RCC 7860 (cell line): ENCODE results near the gene GZMM.
A peak's percentile ranks its signal among the peaks of the same experiment; 100 is the strongest.

Experiments
- DNase-seq: peaks from one replicate; pipeline ENCODE4 v3.0.0-alpha.2; 2015; ENCODE audit warnings: low spot score
- FAIRE-seq: peaks from 2 replicates; lab custom pipeline; 2012; peaks lifted over from hg19 to GRCh38; lab: Jason Lieb, UNC

GZMM gene

DNA sequence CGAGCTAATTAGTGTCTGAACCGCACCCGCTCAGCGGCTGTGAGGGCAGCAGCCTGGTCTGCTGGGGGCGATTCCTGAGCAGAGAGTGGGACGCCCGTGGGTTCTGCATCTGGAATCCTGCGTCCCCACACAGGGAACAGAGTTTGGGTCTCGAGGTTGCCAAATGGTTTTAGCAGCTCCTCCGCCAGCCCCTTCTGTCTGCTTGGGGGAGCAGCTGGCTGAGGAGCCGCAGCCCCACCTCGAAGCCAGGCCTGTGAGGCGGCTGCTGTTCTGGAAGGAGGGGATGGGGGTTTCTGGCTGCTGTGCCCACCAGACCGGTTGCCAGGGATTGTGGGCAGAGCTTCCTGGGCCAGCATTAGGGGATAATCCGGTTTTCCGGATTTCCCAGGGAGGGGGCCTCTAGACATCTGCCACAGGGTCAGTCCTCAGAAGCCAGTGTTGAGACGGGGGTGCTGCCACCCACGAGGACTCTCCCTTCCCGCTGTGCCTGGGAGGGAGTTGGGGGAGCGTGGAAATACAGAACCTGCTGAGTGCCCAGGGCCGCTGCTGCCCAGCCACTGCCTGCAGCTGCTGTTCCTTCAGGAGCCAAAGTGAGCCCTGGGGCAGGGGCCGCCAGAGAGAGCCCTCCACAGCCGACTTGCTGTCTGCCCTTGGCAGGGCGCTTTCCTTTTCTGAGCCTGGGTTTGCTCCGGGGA, 10.3 kb upstream of the GZMM start:
- no peak for FAIRE-seq
- DNase-seq = no peak

DNA sequence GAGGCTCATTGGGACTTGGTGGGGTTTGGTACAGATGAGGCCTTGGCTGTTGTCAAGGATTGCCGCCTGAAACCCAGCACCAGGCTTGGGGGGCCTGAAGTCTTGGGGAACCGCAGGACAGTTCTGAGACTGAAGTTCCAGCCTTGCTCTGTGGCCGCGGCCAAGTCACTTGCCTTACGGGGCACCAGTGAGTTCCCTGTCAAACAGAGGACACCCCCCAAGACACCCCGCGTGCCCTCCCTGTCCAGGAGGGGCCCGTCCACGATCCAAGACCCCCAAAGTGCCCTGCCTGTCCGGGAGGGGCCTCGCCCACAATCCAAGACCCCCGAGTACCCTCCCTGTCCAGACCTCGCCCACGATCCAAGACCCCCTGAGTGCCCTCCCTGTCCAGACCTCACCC, 9.8 kb upstream of the GZMM start:
- no peak for DNase-seq
- FAIRE-seq = no peak

DNA sequence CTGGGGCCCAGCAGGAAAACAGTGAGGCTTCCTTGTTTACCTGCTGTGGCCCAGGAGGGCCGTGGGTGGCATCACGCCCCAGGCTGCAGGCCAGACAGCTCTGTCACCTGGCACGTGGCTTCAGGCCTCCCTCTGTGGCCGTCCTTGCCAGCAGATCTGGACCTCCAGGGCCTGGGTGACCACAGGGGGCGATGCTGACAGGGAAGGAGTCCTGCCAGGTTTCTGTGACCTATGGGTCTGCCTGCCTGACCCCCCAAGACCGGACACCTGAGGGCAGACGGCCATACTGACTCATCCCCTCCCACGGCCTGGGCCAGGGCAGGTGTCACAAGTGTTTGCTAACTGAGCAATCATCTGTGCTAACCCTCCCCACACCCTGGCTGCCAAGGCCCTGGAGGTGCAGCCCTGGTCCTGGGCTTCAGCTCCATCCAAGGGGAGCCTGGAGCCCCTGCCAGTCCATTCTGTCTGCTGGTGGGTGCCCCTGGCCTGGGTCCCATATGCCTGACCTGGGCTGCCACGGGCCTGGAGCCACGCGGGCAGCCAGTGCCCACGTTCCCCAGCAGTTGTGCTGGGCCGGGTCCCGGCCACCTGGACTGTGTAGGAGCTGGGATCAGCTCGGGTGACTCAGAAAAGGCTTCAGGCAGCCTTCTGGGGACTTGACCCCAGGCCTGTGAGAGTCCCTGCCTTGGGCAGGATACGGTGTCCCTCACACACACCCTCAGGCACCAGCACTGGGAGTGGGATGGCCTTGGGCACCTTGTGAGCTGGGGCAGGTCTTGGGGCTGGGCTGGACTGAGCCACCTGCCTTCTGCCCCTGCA, 8.6 kb upstream of the GZMM start:
- DNase-seq = peak; percentile 67
- no peak for FAIRE-seq

DNA sequence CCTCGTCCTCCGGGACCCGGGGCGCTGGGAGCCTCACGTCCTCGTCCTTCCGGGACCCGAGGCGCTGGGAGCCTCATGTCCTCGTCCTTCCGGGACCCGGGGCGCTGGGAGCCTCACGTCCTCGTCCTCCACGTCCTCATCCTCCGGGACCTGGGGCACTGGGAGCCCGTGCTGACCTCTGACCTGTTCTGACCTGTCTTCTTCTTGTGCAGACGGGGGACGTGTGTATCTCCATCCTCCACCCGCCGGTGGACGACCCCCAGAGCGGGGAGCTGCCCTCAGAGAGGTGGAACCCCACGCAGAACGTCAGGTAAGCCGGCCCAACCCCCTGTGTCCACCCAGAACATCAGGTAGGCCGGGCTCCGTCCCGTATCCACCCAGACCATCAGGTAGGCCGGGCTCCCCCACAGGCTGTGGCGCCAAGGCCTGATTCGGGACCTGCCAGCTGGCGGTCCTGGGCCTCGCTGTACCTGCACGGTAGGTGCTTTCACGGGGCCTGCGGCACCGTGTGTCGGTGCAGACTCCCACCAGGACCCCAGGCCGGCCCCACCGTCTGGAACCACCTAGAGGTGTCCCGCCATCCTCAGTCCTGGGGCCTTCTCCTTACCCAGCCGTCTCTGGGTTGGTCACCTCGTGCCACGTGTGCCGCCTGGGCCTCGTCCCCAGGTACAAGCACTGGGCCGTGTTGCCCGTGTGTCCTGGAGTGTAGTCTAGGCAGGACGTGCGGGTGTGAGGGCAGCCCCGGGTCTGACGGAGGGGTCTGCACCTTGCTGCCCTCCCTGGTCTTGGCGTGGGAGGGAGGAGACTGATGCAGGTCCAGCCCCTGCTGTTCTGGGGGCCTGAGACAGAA, 7.6 kb upstream of the GZMM start:
- no peak for FAIRE-seq
- DNase-seq = no peak

DNA sequence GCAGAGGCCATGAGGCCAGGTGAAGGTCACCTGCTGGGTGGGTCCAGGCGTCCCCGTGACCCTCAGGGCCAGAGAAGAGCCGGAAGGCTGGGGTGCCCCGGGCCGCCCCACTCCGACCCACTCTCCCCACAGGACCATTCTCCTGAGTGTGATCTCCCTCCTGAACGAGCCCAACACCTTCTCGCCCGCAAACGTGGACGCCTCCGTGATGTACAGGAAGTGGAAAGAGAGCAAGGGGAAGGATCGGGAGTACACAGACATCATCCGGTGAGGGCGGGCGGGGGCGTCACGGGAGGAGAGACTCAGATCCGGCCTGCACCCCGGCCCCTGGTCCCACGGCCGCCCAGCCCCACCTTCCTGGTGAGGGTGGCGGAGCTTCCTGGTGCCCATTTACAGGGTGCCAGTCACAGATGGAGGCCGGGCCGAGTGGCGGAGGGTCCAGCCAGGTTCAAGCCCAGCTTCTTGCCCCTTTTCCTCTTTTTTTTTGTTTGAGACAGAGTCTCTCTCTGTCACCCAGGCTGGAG, 6.9 kb upstream of the GZMM start:
- DNase-seq (no peak), FAIRE-seq (no peak)

DNA sequence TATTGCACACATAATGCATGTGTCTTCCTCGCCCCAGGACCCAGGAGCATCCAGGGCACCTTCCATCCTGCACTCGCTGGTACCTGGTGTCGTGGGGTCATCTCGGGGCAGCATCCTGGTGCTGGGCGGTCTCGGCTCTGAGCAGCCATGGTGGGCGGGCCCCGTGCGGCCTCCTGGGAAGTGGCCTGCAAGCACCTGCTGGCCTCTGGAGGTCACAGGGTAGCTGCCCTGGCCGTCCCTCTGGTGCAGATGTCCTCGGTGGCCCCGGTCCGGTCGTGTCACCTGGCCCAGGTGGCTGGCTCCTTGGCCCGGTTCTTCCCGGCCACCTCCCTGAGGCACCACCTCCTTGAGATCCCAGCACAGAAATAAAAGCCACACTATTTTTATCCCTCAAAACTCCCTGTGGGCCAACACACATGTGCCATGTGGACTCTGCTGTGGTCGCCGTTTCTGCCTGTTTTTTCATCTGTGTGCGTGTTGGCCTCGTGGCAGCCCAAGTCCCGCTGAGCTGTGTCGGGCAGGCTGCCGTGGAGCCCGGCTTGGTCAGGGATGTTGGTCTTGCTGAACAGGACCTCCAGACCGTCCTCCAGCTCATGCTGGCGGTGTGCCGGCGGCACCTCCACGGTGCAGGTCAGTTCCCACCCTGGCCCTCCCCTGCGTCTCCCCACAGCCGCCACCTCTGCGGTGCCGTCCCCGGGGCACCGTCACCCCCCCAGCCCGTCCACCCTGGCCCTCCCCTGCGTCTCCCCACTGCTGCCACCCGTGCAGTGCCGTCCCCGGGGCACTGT, 5.0 kb upstream of the GZMM start:
- no peak for DNase-seq
- FAIRE-seq = no peak

DNA sequence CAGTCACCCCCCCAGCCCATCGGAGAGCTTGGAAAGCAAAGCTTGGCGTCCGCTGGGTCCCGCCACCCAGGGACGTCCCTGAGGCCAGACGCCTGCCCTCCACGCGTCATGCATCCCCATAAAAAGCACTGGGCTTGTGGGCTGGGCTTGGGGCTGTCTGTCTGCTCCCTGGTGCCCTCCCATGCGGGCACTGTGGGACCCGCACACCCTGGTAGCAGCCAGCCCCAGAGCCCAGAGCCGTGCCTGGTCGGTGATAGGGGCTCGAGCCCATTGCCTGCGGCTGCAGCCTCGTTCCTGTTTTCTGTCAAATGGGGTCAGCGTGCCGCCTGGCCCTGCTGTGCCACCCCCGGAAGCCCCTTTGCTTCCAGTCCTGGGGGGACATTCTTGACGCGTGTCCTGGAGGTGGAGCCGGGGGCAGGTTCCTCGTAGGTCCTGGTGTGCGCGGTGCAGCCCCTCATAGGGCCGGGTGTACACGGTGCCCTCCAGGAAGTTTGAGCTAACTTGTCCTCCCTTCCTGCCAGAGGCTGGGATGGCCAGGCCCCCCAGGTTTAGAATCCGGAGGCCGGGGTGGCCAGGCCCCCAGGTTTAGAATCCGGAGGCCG, 4.3 kb upstream of the GZMM start:
- FAIRE-seq (no peak), DNase-seq (no peak)

DNA sequence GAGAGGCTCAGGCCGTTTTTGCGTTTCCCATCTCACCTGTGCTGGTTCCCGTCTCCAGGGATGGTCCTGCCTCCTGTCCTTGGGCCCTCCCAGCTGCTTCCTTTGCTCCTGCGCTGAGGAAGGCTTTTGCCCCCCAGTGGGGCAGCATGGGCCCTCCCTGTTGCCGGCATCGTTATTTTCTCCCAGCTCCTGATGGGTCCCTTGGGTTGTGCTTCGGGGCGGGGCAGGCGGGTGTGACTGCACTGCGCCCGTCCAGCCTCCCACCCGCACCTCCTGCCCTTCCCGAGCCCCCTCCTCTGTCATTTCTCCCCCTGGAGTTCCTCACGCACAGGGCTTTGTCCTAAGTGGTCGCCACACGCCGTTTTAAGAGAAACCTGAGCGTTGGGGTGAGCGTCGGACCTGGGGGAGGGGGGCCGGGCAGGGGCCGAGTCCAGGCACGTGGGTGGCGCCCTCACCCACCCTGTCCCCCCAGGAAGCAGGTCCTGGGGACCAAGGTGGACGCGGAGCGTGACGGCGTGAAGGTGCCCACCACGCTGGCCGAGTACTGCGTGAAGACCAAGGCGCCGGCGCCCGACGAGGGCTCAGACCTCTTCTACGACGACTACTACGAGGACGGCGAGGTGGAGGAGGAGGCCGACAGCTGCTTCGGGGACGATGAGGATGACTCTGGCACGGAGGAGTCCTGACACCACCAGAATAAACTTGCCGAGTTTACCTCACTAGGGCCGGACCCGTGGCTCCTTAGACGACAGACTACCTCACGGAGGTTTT, 2.8 kb upstream of the GZMM start:
- FAIRE-seq (no peak), DNase-seq (no peak)

DNA sequence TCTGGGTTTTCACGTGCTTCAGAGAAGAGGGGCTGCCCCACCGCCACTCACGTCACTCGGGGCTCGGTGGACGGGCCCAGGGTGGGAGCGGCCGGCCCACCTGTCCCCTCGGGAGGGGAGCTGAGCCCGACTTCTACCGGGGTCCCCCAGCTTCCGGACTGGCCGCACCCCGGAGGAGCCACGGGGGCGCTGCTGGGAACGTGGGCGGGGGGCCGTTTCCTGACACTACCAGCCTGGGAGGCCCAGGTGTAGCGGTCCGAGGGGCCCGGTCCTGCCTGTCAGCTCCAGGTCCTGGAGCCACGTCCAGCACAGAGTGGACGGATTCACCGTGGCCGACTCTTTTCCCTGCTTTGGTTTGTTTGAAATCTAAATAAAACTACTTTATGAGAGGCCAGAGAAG, 2.2 kb upstream of the GZMM start:
- FAIRE-seq (no peak), DNase-seq (no peak)

DNA sequence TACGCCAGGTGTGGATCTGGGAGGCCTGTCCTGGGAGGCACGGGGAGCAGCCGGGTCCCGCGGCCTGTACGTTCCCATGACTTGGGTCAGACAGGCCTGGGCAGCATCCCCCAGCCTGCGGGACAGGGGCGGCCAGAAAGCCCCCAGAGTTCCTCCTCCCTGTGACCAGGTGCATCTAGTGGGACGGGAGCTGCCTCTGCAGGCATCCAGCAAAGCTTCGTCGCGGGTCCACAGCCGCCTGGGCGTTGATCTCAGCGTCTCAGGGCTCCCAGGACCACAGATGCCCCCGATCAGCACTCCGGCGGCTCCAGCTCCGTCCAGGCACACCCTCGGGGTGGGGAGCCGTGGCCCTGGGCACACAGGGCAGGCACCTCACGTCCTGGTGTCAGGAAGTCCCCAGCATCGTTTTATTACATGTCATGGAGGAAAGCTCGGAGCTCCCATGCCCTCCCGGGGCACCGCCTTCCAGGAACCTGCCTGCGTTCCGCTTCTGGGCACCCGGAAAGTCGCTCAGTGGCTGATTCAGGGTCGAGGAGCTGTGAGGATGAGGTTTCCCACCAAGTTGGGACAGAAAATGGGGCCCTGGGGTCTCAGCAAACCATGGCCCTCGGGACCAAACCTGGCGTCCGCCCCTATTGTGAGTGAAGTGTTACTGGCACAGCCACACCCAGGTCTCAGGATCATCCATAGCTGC, 1.5 kb upstream of the GZMM start:
- no peak for DNase-seq
- no peak for FAIRE-seq

DNA sequence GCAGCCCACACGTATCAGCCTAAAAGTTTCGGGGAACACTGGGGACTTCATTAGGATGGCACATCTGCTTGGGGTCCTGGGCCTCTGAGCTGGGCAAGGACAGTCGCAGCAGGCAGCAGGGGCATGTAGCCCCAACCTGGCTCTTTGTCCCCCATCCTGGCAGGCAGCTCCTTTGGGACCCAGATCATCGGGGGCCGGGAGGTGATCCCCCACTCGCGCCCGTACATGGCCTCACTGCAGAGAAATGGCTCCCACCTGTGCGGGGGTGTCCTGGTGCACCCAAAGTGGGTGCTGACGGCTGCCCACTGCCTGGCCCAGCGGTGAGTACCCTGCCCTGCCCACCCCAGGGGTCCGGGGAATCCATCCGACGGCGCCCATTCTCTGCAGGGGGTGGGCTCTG, 3.3 kb downstream of the GZMM start:
- FAIRE-seq (no peak), DNase-seq (no peak)

DNA sequence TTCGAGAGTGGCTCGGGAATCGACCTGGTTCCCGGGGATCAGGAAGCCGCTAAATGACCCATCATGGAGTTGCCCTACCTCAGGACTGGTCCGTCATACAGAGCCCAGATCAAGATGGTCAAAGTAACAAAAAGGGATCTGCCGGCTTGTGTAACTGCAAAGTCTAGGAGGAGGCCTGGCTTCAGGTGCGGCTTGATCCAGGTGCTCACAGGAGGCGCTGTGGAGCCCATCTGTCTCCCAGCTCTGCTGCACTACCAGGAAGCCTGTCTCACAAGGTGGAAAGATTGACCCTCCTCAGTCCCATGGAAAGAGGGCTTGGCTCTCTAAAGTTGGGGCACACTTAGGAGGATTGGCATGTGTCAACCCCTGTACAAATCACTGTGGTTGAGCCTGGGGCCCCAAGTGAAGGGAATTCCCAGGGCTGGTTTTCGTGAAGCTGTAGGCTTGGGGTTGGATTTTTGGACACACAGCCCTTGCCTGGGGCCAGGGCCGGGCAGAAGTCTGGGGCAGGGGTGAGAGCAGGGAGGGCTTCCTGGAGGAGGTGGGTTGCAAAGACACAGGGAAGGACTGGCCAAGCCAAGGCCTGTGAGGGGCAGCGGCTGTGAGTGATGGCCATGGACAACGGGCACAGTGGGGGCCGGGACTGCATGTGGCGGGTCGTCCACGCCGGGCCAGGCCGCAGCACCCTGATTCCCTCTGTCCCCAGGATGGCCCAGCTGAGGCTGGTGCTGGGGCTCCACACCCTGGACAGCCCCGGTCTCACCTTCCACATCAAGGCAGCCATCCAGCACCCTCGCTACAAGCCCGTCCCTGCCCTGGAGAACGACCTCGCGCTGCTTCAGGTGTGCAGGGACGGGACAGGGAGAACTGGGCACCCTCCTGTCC, 4.2 kb downstream of the GZMM start:
- FAIRE-seq (no peak), DNase-seq (no peak)

DNA sequence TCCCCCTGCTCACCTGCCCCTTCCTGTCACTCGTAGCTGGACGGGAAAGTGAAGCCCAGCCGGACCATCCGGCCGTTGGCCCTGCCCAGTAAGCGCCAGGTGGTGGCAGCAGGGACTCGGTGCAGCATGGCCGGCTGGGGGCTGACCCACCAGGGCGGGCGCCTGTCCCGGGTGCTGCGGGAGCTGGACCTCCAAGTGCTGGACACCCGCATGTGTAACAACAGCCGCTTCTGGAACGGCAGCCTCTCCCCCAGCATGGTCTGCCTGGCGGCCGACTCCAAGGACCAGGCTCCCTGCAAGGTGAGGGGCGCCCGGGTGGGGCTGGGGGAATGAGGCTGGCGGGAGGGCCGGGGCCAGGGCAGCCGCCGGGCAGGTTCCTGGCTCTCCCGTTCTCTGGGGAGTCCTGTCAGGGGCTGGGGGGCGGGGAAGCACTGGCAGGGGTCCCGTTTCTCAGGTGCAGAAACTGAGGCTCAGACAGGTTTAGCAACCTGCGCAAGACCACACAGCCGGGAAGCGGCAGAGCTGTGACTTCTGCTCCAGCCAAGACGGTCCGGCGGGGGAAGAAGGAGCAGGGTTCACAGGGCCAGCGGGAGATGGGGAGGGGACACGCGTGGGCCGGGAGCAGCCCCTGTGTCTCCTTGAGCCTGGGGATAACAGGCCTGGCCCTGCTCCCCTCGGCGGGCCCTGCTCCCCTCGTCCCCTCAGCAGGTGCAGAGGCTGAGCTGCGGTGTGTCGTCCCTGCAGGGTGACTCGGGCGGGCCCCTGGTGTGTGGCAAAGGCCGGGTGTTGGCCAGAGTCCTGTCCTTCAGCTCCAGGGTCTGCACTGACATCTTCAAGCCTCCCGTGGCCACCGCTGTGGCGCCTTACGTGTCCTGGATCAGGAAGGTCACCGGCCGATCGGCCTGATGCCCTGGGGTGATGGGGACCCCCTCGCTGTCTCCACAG, 5.3 kb downstream of the GZMM start:
- no peak for DNase-seq
- no peak for FAIRE-seq

DNA sequence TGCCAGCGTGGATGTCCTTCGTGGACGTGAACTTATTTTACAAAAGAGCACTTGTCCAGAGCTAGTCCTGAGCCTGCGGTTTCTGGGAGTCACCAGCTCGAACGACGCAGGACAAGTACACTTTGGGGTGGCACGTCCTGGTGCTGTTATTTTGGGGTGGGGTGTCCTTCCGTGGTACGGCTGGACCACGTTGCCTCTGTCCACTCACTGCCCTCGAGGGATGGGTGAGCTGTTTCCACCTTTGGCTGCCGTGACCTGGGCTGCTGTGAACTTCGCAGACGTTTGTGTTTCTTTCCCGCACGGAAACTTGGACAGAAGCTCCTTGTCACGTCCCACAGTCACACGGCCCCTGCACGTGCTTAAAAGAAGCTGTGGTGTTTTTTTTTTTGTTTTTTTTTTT, 11.0 kb downstream of the GZMM start:
- no peak for FAIRE-seq
- DNase-seq = no peak

DNA sequence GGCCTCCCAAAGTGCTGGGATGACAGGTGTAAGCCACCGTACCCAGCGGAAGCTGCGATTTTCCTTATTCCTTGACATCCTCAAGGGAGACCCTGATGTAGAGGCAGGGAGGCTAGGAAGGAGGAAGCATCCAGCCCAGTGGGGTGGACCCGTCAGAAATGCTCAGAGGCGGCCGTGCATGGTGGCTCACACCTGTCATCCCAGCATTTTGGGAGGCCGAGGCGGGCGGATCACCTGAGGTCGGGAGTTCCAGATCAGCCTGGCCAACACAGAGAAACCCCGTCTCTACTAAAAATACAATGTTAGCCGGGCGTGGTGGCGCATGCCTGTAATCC, 11.6 kb downstream of the GZMM start:
- FAIRE-seq (no peak), DNase-seq (no peak)

DNA sequence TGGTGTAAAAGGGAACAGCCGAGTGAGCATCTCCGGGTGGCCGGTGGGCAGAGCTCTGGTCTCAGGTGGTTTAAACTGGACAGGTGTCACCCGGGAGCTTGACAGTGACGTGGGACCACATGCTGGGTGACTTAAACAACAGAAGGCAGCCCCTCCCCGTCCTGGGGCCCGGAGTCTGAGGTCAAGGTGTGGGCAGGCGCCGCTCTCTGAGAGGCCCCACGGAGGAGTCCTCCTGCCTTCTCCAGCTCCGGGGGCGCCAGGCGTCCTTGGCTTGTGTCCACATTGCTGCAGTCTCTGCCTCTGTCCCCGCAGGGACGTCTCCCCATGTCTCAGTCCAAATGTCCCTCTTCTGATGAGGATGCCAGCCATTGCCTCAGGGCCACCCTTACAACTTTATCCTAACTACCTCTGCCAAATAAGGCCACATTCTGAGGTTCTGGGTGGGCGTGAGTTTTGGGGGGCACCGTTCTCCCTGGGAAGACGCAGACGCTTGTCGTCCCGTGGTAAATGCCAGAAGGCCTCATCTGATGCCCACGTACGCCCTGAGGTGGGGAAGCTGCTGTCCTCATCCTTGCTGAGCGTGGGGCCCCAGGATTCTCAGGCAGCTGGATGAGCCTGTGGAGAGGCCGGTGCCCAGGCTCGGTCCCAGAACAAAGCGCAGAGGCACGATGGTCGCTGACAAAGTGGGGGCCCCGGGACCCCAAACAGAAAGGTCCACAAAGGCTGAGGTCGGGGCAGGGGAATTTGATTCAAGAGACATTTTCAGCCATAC, 12.9 kb downstream of the GZMM start:
- FAIRE-seq (no peak), DNase-seq (no peak)
